GM21825 (cell line): ENCODE data around the gene SPECC1.
"Not testable (repeated sequence)": the region's sequence is repeated elsewhere in the genome, so short reads cannot be mapped to it uniquely, and the experiment has no call there.

ENCODE experiments used
- ATAC-seq: cut with Tn5 transposase; IDR thresholded peaks from one replicate; pipeline ENCODE4 v1.9.1; 2021; ENCODE audit warnings: mild to moderate bottlenecking, moderate library complexity; ENCODE audit not compliant: unreplicated experiment

SPECC1 gene

DNA sequence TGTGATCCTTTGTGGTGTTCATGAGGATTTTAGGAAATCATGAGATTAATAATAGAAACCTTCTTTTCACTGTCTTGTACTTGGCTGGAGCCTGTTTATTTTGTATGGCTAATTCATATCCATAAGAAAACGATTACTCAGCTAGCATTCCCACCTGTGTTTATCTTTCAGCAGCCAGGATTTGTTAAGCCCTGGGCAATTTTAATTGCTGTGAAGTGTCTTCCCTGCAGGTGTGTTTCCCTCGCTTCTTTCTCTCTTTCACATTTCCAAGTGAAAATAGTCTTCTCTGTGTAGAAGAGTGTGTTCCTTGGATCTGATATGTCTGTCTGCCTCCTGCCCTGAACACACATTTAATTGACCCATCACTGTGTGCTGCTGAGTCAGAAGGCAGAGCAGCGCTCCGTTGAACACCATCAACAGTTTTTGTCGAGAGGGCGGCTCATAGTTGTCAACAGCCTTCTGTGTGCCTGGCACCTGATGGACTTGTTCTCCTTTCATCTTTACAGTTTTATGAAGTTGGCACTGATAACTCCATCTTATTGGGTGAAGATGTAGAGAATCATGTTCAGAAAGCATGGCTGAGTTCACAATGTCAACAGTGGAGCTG, 83.2 kb downstream of the SPECC1 start:
- ATAC-seq: no peak

DNA sequence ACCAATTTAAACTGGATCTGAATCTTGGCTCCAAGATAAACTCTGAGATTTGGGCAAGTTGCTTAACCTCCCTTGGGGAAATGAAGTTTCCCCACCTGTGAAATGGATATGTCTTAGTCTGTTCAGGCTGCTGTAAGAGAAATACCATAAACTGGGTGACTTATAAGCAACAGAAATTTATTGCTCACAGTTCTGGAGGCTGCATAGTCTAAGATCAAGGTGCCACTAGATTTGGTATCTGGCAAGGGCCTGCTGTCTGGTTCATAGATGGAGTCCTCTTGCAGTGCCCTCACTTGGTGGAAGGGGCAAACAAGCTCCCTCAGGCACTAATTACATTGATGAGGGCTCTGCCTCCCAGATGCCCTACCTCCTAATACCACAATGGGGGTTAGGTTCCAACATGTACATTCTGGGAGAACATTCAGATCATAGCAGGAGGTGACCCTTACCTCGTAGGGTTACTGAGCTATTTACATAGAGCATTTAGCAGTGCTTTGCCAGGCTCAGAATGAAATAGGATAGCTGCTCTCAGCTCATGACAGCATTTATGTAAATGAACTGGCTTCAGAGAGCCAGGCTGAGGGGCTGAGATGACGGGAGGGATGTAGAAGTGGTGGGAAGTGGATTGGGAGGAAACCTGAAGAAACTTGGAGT, 83.9 kb downstream of the SPECC1 start:
- no peak for ATAC-seq

DNA sequence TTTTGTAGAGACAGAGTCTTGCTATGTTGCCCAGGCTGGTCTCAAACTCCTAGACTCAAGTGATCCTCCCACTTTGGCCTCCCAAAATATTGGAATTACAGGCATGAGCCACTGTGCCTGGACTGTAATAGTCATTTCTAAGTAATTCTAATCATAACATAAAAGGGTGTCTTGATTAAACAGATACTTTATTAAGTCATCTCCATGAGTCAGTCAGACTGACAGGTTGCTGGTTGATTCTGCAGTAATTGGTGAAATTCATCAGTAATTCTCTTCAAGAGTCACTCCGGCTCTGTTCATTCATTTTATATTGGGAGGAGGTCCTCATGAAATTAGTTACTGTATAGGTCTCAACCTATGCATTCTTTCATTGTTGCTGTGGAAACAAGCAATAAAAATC, 85.6 kb downstream of the SPECC1 start:
- ATAC-seq: no peak

DNA sequence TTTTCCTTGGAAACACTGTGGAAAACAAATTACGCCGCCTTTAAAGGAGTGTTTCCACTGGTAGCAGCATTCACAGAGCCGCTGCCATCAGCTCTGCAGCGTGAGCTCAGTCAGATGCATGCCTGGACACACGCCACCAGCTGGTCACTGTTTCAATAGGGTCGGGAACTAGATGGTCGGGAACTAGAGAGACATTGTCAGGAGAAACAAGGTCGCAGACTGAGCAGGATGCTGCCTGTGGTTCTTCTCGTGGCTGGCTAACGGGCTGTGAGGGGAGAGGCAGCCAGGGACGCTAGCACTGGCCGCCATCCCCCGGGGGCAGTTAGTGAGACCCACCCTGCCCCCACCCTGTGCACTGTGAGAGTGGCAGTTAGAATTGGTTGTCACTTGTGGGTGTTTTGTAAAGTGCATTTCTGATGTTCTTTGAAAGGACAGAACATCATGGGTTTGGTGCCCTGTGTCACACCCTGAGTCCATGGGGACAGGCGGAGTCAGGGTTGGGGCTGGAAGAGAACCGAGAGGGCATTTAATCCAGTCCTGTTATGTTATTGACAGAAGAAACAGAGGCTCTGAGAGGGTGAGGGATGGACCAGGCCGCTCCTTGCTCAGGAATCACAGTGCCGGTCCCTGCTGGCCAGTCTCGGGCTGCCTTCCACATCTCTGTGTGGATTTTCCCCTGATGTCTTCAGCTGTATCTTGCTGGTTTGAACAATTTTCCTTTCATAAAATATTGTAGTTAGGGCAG, 86.3 kb downstream of the SPECC1 start:
- ATAC-seq: no peak

DNA sequence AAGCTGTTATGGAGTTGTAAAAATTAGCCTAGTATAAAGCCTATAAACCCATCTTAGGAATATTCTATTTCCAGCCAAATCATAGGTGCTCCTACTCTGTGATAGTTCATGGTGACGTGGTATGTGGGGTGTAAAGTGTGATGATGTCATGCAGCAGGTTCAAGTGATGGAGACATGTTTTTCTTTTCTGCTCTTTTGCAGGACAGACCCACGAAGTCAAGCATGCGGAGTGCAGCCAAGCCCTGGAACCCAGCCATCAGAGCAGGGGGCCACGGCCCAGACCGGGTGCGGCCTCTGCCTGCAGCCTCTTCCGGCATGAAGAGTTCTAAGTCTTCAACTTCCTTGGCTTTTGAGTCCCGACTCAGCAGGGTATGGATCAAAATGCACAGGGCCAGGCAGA, 87.3 kb downstream of the SPECC1 start:
- ATAC-seq: no peak

DNA sequence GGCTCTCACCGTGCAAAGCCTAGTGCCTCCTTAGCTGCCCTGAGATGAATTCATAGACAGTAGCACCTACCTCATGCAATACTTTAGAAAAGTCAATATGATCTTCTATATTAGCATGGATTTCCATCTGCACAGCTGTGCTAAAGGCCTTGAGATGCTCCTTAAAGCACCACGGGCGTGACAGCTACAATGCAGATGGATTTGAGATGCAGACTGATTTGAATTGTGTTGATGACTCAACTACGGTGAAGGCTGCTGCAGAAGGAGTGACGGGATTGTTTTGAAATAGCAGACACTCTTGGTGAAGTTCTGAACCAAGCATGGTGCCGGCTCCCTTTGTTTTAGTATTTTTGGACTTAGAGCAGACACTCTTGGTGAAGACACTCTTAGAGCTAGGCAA, 88.2 kb downstream of the SPECC1 start:
- no peak for ATAC-seq

DNA sequence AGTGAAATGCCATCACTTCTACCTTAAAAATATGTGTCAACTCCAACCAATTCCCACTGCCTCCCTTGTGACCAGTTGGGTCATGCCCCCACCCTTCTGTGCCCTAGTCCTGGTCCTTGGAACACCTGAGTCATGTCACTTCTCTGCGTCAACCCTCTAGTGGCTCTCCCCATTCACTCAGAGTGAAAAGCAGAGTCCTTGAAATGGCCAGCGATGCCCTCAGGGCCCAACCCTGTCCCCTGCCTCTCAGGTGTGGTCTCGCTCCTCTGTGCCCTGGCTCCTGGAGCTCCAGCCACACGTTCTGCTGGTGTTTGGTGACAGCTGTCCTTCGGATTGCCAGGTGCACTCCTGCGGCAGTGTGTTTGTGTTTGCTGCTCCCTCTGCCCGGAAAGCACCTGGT, 89.2 kb downstream of the SPECC1 start:
- ATAC-seq: no peak

DNA sequence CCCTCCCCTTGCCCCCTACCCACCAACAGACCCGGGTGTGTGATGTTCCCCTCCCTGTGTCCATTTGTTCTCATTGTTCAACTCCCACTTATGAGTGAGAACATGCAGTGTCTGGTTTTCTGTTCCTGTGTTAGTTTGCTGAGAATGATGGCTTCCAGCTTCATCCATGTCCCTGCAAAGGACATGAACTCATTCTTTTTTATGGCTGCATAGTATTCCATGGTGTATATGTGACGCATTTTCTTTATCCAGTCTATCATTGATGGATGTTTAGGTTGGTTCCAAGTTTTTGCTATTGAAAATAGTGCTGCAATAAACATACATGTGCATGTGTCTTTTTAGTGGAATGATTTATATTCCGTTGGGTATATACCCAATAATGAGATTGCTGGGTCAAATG, 91.6 kb downstream of the SPECC1 start:
- ATAC-seq: not testable (repeated sequence)

DNA sequence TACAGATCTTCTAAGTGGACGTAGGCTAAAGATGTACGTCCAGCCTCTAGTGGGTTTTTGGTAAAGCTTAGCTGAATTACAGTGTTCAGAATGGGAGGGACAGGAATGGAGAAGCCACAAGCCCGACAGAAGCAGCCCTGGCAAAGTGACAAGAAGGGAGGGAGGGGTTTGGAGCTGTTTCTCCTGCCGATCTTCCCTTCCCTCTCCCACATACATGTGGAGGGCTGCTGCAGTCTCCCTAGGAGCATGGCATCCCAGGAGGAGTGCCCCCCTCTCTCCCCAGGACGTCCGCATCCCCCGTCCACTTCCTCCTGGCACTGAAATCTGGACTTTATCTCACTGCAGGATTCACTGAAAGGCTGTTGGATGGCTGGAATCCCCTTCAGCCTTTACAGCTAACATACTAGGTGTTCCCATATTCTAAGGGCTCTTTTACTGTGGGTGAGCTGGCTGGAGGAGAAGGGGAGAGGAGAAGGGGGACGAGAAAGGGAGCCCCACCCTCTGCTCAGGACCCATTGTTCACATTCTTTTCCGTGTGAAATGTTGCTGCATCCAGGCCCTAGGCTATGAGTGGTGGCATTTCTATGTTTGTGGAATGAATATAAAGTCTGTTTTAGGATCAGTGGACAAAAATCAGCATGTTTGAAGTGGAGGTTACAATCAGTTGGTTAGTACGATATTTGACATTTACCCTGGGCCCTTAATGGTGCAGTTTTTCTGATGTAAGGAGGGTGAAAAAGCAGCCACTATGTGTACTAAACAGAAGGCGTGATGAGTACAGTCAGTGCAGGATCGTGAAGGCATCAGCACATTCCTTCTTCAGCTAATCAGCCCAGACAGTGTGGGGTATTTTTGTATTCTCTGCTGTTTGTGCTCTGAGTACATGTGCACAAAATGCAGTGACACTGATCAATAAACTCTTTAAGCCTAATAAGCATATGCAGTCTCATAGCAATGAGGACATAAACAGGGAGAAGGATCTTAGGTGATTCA, 94.6 kb downstream of the SPECC1 start:
- ATAC-seq: no peak

DNA sequence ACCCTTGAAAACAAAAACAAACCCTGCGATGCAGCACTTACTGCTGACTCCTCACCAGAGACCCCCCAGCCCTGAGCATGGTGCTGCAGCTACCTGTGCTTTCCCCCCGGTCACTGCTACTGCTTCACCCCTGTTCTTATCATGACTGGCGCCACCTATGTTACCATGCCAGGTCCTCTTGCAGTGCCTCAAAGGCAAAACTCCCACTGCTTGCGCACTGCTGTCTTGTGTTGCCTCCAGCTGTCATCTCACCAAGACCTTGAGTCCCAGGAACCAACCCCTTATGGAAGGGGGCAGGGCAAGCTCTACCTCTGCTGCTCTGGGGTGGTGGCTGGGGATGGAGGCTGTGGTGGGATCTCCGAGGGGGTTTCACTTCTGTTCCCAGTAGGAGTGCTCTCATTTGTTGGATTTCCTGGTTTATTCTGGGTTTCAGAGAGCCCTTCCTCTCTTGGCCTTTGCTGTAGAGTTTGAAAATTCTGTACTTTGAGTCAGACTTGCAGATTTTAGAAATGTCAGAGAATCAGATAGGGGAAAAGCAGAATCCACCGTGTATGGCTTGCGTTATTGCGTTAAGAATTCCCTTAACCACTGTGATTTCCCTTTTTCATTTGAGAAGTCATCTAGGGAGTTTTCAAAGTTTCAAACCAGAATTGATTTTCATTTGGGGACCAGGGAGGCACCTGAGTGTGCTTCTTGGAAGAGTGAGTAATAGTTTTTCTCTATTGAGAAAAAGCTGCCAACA, 96.6 kb downstream of the SPECC1 start:
- ATAC-seq: no peak

DNA sequence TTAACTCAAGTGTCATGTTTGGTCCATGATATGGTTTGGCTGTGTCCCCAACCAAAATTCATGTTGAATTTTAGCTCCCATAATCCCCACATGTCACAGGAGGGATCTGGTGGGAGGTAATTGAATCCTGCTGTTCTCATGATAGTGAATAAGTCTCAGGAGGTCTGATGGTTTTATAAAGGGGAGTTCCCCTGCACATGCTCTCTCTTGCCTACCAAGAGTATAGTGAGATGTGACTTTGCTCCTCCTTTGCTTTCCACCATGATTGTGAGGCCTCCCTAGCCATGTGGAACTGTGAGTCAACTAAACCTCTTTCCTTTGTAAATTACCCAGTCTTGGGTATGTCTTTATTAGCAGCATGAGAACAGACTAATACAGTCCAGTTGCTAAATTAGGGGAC, 97.3 kb downstream of the SPECC1 start:
- ATAC-seq: not testable (repeated sequence)

DNA sequence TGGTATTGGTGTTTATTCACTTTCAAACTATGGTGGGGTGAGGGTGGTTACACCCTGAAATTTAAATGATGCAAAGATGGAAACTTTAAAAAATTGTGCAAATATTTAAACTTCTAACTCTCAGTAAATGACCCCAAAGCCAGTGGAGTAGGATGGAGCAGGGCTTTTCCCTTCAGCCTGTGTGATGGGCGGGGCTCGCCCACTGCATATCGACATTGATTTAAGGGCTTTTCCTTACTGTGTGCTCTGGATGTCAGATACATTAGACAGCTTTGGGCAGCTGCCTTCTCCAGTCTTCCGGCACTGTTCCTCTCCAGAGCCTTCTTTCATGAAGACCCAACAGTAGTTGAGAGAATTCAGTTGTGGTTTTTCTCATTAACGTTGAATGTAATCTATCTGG, 99.9 kb downstream of the SPECC1 start:
- ATAC-seq: no peak

DNA sequence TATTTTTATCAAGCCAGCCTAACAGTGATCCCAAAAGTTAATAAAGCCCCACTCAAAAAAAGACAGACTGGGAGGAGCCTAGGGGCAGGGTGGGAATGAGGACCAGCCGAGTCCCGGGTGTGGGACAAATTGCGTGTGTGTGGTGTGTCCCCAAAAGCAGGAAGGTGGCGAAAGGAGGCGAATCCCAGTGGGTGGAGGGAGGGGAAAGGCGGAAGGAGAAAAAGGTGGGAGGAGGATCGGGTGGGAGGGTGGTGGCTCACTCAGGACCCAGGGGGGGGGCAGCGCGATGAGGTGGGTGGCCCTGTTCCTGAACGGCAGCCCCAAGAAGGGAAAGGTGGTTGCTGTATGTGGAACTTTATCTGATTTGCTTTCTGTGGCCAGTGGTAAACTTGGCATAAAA, 102.4 kb downstream of the SPECC1 start:
- ATAC-seq: no peak

DNA sequence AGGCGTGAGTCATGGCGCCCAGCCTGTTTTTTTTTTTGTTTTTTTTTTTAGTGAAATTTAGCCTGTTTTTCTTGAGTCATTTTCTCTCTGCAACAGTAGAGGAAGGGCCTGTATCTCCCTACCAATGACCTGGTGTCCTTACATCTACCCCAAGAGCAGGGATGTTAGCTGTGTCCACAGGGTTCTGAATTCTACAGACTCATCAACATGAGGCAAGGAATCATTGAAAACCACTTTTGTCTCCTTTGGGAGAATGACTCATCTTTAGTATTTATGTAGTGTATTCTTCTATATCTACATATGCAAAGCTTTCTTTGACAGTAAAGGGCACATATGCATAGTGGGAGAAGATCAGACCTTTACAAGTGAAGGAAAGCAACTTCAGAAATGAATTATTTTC, 105.3 kb downstream of the SPECC1 start:
- ATAC-seq: no peak

DNA sequence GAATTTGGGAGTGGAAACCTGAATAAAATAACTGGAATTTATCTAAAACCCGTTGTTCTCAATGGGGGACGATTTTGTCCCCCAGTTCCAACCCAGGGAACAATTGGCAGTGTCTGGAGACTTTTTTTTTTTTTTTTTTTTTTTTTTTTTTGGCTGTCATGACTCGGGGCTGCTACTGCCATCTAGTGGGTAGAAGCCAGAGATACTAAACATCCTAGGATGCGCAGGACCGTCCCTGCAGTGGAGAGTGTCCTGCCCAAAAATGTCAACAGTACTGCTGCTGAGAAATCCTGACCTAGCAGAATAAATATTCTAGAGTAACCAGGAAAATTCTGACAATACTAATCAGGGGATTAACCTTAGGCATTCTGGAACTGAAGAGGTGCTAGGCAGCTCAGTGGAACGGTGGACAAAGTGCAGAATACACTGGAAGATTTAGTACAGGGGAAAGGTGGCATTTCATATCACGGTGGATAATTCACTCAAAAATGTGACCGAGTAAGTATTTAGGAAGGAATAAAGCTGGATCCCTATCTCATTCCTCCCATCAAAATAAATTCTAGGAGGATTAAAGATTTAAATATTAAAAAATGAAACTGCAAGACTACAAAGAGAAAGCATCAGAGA, 107.6 kb downstream of the SPECC1 start:
- no peak for ATAC-seq

DNA sequence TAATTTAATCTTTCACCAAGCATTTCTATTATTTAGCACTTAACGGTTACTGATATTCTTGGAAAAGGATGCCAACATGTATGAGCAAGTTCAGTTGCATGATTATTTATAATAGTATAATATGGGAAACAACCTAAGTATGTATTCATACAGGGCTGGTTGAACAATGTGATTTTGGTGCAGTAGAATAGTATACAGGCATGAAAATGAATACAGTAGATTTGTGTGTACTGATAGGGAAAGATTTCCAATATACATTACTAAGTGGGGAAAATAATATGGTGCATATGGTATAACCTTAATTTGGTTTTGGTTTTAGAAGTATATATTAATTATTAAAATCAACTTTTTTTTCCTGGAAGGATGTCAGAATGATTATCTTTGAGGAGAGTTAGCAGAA, 109.1 kb downstream of the SPECC1 start:
- no peak for ATAC-seq

DNA sequence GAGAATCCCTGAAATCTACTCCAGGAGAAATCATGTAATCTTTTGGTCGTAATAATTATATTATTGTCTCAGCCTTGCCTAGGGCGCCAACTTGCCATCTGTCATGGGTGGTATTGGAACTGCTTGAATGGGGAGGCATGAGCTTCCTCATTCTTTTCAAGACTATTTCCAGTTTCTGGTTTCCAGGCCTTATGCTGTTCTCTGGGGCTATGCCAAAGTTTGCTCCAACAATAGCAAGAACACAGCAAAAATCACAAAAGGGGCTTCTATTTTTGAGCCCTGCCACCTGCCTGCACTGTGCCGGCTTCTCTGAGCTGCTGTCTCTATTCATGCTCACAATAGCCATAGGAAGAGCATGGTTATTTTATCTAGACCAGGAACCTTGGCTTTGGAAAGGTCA, 111.7 kb downstream of the SPECC1 start:
- ATAC-seq: no peak

DNA sequence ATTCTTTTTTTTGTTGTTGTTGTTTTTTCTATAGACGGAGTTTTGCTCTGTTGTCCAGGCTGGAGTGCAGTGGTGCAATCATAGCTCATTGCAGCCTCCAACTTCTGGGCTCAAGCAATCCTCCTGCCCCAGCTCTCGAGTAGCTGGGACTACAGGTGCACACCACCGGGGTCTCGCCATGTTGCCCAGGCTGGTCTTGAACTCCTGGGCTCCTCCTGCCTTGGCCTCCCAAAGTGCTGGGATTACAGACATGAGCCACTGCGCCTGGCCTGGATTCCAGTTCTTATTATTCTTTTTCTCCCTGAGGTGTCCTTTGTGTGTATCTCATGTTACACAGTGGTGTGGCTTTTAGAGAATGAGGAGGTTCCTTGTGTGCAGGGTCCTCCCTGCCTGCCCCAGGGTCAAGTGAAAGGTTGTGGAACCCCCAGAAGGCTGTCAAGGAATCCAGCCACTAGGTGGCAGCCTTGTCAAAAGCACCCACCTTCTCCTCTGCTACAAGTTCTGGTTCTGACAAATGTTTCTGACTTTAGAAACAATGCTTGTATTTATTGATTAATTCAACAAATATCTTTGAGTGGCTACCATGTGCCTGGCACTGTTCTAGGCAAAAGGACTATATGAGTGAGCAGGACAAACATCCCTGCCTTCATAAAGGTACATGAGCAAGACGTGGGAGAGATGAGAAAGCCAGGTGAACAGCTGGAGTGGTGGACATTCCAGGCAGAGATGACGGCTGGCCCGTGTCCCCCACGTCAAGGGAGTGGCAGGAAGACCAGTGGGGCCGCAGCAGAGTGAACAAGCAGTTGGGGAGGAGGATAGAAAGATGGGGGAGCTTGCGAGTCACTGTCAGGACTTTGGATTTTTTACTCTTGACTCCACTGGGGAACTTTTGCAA, 112.4 kb downstream of the SPECC1 start:
- ATAC-seq: no peak

DNA sequence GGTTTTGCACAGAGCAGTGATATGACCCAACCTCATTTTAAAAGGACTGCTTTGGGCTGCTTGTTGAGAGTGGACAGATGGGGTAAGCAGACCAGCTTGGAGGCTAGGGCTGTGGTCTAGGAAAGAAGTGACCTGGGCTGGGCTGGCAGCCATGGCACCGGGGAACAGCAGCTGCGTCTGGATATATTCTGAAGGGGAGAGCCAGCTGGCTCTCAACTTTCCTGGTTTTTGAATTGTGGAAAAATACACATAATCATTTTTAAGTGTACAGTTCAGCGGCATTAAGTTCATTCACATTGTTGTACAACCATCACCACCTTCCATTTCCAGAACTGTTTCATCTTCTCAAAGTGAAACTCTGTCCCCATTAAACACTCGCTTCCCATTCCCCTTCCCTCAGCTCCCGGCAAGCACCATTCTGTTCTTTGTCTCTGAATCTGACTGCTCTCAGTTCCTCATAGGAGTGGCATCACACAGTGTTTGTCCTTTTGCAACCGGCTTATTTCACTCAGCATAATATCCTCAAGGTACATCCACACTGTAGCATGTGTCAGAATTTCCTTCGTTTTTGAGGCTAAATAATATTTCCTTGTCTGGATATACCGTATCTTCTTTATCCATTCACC, 113.2 kb downstream of the SPECC1 start:
- ATAC-seq: no peak
